Thymus (tissue), 11 donors: Measurements from ENCODE around the gene POPDC2. TPM values are rescaled to one million over a fixed set of nuclear protein-coding genes. Genes with fewer than 3 reads are reported as not detected.

ENCODE experiments used
- DNase-seq, 9 donors: peaks; one replicate each; pipeline ENCODE4 v3.0.0-alpha.2; 2013; ENCODE audit warnings: low spot score in 9 of 9, low read depth in 6 of 9, missing footprints in 1 of 9
- H3K27ac ChIP-seq, 2 donors: one replicate each; pipeline ENCODE4 v1.5.1; 2013; ENCODE audit warnings: control low read depth in 1 of 2, low read depth in 1 of 2, low read length in 1 of 2, mild to moderate bottlenecking in 1 of 2, moderate library complexity in 1 of 2
- H3K27me3 ChIP-seq, 2 donors: one replicate each; pipeline ENCODE4 v1.5.1; 2013; ENCODE audit warnings: low read length in 1 of 2; ENCODE audit not compliant: control insufficient read depth in 2 of 2, insufficient read depth in 1 of 2
- H3K36me3 ChIP-seq, 2 donors: one replicate each; pipeline ENCODE4 v1.5.1; 2013; ENCODE audit warnings: low read length in 1 of 2, mild to moderate bottlenecking in 1 of 2, moderate library complexity in 1 of 2; ENCODE audit not compliant: control insufficient read depth in 2 of 2, insufficient read depth in 2 of 2
- H3K4me1 ChIP-seq, 2 donors: one replicate each; pipeline ENCODE4 v1.5.1; 2013; ENCODE audit warnings: low read length in 2 of 2; ENCODE audit not compliant: control insufficient read depth in 2 of 2, insufficient read depth in 2 of 2
- H3K4me3 ChIP-seq, 2 donors: one replicate each; pipeline ENCODE4 v1.5.1; 2013; ENCODE audit warnings: low read length in 2 of 2, control low read depth in 1 of 2, mild to moderate bottlenecking in 1 of 2
- H3K9me3 ChIP-seq, 2 donors: one replicate each; pipeline ENCODE4 v1.5.1; 2013; ENCODE audit warnings: low read length in 1 of 2, mild to moderate bottlenecking in 1 of 2; ENCODE audit not compliant: control insufficient read depth in 2 of 2, insufficient read depth in 1 of 2
- WGBS: extraction: QIAGEN DNeasy Blood & Tissue Kit; methylation state at CpG from one replicate; pipeline ENCODE4 v1.1.7; 2013; 5-methylcytosine and 5-hydroxymethylcytosine counted together
- polyA plus RNA-seq: library from polyadenylated mRNA; stranded (reverse); fragments of 200-250 nt; gene quantifications from one replicate; pipeline ENCODE4 v1.2.3, GENCODE V29; 2013
- total RNA-seq: library from RNA; stranded (reverse); fragments of 120-200 nt; gene quantifications from one replicate; pipeline ENCODE4 v1.2.4, GENCODE V29; 2013
- donor health status: healthy.

POPDC2 gene
- total and polyA plus RNA-seq, 2 donors: 3.0 to 8.4 TPM

DNA sequence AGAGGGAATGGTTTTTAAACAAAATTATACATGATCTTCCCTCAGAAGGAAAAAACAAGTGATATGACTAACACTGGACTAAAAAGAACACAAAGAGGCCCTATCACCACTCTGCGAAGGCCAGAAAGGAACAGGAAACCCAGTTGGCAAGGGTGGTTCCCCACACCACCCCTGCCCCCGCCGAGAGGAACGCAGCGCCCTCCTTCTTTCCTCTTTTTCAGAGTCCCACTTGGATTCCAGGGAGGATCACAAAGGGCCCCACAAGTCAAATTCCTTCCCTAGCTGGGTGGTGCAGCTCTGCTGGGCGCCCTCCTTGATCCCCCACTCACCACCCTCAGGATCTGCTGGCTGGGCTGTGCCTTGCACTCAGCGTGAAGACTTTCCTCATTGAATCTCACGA, 32.9 kb downstream of the POPDC2 start:
- Histone ChIP-seq H3K4me1 (peaks cover 0 to 2% of the 10 kb centered on the region in 2 donors), H3K36me3 (no peaks in the 10 kb centered on the region), H3K27ac (peak overlapping the region in 1 of 2 donors; percentile 43), H3K4me3 (no peak overlapping the region), H3K9me3 (no peaks in the 10 kb centered on the region), H3K27me3 (no peaks in the 10 kb centered on the region)
- no peak for DNase-seq
- 49% methylated on average over 8 of the region's 8 CpGs for WGBS

DNA sequence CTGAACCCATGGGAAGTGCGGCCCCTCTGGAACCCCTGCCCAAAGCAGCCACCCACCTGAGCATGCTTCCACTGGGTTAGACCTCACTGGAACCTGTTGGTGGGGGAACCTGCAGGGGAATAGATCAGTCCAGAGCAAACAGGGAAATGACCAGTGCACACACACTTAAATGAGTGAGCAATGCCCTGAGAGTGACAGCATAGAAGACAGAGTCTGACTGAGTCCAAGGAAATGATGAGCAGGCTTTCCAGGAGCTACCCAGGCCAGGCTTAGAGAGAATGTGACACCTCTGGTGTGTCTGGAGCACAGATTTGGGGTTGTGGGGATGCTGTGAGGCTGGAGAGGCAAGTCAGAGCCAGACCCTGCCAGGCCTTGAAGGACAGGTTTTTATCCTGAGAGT, 34.2 kb downstream of the POPDC2 start:
- Histone ChIP-seq H3K27ac (no peak overlapping the region), H3K4me1 (peaks cover 0 to 2% of the 10 kb centered on the region in 2 donors)
- no peak for DNase-seq

DNA sequence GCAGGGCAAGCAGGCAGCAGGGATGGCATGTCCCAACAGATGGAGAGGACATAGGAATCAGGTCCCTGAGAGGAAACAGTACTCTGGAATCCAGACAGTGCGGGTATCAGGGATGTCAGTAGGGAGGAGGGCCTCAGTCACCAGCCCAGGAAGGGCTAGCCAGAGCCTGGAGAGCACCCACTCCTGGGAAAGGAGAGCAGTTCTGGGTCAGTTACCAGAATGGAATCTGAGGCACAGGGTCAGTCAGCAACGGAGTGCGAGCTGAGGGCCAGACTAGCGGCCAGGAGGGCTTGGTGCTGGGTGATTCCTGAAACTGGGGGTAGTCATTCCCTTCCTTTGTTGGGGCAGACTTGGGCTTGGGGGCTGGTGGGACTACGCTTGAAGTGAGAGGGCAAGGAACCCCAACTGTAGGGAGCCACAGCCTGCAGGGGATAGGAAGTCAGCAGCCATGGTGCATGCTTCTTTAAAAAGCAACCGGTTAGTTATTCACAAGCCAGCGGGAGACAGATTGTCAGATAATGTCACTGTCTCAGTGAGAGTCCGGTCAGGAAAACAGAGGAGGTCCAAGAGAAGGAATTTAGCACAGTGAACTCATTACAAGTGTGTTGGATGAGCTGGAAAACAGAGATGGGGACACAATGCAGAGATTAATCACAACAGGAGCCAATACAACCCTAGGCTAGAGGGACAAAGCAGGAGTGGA, 34.8 kb downstream of the POPDC2 start:
- DNase-seq: no peak
- H3K9me3 ChIP-seq: no peaks in the 10 kb centered on the region
- no peaks in the 10 kb centered on the region for H3K36me3 ChIP-seq
- no peak overlapping the region for H3K4me3 ChIP-seq
- H3K27me3 ChIP-seq: no peaks in the 10 kb centered on the region
- H3K27ac ChIP-seq: no peak overlapping the region
- WGBS: 94% methylated on average over 8 of the region's 8 CpGs
- peaks cover 0 to 2% of the 10 kb centered on the region in 2 donors for H3K4me1 ChIP-seq

More for the DNA sequence above, 34.2 kb downstream of the POPDC2 start:
- Histone ChIP-seq H3K36me3 (no peaks in the 10 kb centered on the region), H3K4me3 (no peak overlapping the region), H3K9me3 (no peaks in the 10 kb centered on the region), H3K27me3 (no peaks in the 10 kb centered on the region)
- 100% methylated on average over 1 of the region's 1 CpG for WGBS

DNA sequence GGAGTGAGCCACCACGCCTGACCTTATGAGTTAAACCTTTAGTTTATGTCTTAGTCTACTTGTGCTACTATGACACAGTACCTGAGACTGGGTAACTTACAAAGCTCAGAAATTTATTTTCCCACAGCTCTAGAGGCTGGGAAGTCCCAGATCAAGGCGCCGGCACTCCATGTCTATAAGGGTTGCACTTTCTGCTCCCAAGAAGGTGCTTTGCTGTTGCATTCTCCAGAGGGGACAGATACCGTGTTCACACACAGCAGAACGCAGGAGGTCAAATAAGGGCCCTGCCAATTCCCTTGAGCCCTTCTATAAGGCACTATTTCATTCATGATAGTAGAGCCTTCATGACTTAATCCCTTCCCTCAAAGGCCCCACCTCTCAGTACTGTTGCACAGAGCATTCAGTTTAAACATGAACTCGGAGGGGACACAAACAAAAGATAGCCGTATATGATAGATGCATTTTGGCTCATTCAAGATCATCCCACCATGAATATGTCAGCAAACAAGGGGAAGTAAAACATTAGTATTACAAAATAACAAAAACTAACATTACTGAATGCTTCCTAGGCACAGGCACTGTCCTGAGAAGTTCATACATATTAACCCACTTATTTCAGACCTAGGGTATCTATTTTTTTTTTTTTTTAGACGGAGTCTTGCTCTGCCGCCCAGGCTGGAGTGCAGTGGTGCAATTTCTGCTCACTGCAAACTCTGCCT, 36.2 kb downstream of the POPDC2 start:
- 98% methylated on average over 9 of the region's 9 CpGs for WGBS
- Histone ChIP-seq H3K9me3 (no peaks in the 10 kb centered on the region), H3K27me3 (no peaks in the 10 kb centered on the region), H3K4me3 (no peak overlapping the region), H3K36me3 (no peaks in the 10 kb centered on the region), H3K27ac (no peak overlapping the region), H3K4me1 (peaks cover 0 to 2% of the 10 kb centered on the region in 2 donors)
- DNase-seq: no peak

DNA sequence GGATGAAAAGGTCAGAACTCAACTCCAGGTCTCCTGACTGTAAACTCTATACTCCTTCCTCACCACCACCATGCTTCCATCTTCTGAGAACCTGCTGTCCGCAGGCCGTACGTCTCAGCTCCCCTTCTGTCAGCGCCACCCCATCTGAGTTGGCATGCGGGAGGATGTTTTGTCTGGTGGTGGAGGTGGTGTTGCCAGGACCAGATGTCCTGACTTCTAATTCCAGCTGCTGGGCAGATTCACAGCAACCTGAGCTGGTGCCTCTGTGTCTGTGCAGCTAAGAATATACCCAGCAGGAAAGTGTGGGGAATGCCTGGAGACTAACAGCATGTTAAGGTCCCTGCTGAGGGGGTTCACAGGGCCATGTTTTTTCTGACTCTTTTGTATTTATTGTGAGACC, 39.5 kb downstream of the POPDC2 start:
- Histone ChIP-seq H3K4me1 (no peaks in the 10 kb centered on the region), H3K36me3 (no peaks in the 10 kb centered on the region), H3K27me3 (no peaks in the 10 kb centered on the region), H3K9me3 (no peaks in the 10 kb centered on the region), H3K4me3 (no peak overlapping the region), H3K27ac (no peak overlapping the region)
- WGBS: 98% methylated on average over 5 of the region's 5 CpGs
- DNase-seq: no peak

DNA sequence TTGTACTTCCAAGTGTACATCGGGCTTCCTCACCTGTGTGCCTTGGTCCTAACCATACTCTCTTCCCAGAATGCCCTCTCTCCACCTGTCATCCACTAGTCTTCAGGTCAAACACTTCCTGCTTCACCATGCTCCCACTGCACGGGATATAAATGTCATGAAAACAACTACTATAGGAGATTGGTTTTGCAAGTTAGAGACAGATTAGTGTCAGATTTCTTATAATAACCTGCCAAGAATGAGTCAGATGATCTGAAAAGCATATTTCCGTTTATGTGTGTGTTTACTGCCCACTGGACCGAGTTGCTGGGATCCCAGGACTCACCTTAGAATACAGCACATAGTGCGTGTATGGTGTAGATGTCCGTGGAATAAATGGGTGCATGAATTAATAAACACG, 41.3 kb downstream of the POPDC2 start:
- H3K36me3 ChIP-seq: no peaks in the 10 kb centered on the region
- no peaks in the 10 kb centered on the region for H3K9me3 ChIP-seq
- no peaks in the 10 kb centered on the region for H3K27me3 ChIP-seq
- DNase-seq: no peak
- no peaks in the 10 kb centered on the region for H3K4me1 ChIP-seq
- H3K27ac ChIP-seq: no peak overlapping the region
- WGBS: 92% methylated on average over 7 of the region's 7 CpGs
- H3K4me3 ChIP-seq: no peak overlapping the region

DNA sequence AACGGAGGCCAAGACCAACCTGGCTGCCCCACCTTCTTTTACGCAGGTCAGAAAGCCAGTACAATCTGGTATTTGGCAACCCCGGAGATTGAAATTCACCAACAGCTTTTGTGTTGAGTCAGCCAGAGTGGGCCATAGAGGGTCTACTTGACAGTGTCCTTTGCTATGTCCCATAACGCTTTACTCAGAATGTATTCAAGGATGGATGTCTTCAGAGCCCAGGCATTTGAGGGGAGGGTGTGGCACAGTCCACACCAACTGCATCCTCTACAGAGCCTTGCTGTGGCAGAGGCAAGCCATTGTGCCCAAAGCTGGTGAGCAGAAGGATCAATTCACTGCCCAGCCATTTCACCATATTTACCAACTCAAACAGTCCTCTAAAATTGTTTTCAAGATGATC, 44.3 kb downstream of the POPDC2 start:
- Histone ChIP-seq H3K9me3 (no peaks in the 10 kb centered on the region), H3K36me3 (no peaks in the 10 kb centered on the region), H3K27ac (no peak overlapping the region), H3K27me3 (no peaks in the 10 kb centered on the region), H3K4me3 (no peak overlapping the region), H3K4me1 (no peaks in the 10 kb centered on the region)
- WGBS: 87% methylated on average over 4 of the region's 4 CpGs
- no peak for DNase-seq

DNA sequence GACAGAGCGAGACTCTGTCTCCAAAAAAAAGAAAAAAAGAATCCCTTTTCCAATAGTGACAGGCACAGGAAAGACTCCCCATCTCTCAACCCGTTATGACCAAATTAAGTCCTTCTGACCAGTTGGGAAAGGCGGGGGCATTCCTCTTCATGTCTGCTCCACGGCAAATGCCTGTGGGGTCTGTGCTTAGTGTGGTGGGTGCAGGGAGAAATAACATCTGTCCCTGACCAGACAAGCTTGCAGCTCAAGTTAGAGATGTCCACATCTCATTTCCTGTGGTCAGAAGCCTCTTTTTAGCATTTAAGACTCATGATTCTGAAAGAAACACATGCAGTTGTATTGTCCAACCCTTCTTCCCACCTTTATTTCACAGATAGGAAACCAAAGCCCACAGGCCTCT, 46.5 kb downstream of the POPDC2 start:
- Histone ChIP-seq H3K27ac (no peak overlapping the region), H3K4me1 (no peaks in the 10 kb centered on the region), H3K9me3 (no peaks in the 10 kb centered on the region), H3K4me3 (no peak overlapping the region), H3K27me3 (no peaks in the 10 kb centered on the region), H3K36me3 (no peaks in the 10 kb centered on the region)
- no peak for DNase-seq
- 99% methylated on average over 4 of the region's 4 CpGs for WGBS

DNA sequence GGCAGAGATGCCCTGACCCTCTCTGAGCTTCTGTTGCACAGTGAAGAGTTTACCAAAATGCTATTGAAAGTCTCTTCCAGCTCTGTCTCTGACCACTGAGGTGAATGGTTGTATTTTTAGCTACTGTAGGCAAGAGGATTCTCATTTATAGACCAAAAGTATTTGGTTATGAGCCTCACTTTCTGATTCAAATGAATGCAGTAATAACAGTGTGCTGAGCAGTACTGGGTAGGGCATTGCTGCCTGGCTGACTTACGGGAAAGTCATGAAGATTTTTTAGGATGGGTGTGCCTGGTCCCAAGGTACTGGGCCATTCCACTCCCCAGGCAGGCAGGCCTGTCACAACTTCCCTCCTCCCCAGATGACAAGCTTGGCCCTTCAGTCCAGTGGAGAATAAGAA, 47.2 kb downstream of the POPDC2 start:
- Histone ChIP-seq H3K4me3 (no peak overlapping the region), H3K4me1 (no peaks in the 10 kb centered on the region), H3K9me3 (no peaks in the 10 kb centered on the region), H3K27me3 (no peaks in the 10 kb centered on the region), H3K27ac (no peak overlapping the region), H3K36me3 (no peaks in the 10 kb centered on the region)
- DNase-seq: no peak
- WGBS: 97% methylated on average over 1 of the region's 1 CpG
